AG04450 (cell line): ENCODE data around the gene ZACN. TPM values are rescaled to one million over a fixed set of nuclear protein-coding genes. Genes with fewer than 3 reads are reported as not detected.

Source experiments
- CTCF ChIA-PET: fragments of 300-600, 350-600 bp; formaldehyde crosslinking; extraction: SDS; loops from one replicate; lab custom pipeline; 2022; ENCODE audit warnings: antibody characterized with exemption, inconsistent platforms; lab: Charles Lee
- POLR2A ChIA-PET: fragments of 350-600 bp; formaldehyde crosslinking; extraction: SDS; loops from one replicate; lab custom pipeline; 2021; ENCODE audit warnings: antibody characterized with exemption, inconsistent platforms; lab: Yijun Ruan, JAX
- DNase-seq: peaks from one replicate; pipeline ENCODE4 v3.0.0-alpha.2; 2011; ENCODE audit warnings: low read depth, low spot score
- H3K27ac ChIP-seq: one replicate; pipeline ENCODE4 v1.5.1; 2012; ENCODE audit warnings: low read depth, low read length, control low read depth
- H3K27me3 ChIP-seq: one replicate; pipeline ENCODE4 v1.6.0; 2012; ENCODE audit warnings: low read length; ENCODE audit not compliant: control insufficient read depth, insufficient read depth
- H3K4me3 ChIP-seq: 2 replicates; pipeline ENCODE4 v1.5.1; 2011; ENCODE audit warnings: mild to moderate bottlenecking, low read depth, low read length, control low read depth
- H3K9me3 ChIP-seq: 2 replicates; pipeline ENCODE4 v1.5.1; 2012; ENCODE audit warnings: low read length; ENCODE audit not compliant: control insufficient read depth, insufficient read depth
- CTCF ChIP-seq: IDR thresholded peaks from 2 replicates; pipeline ENCODE4 v1.5.1; 2011; ENCODE audit warnings: low read depth, low read length, control low read depth, inconsistent platforms
- polyA minus RNA-seq: library from RNA; depleted of rRNA, polyadenylated mRNA; stranded (reverse); fragments of >200 nt; gene quantifications from 2 replicates; pipeline ENCODE4 v1.2.3, GENCODE V29; 2011; rRNA and poly(A)+ RNA removed
- polyA plus RNA-seq: library from polyadenylated mRNA; depleted of rRNA; stranded (reverse); fragments of >200 nt; gene quantifications from 2 replicates; pipeline ENCODE4 v1.2.3, GENCODE V29; 2011; rRNA removed

ZACN gene
- polyA plus RNA-seq (not detected in 2 replicates), polyA minus RNA-seq (not detected in 2 replicates)

DNA sequence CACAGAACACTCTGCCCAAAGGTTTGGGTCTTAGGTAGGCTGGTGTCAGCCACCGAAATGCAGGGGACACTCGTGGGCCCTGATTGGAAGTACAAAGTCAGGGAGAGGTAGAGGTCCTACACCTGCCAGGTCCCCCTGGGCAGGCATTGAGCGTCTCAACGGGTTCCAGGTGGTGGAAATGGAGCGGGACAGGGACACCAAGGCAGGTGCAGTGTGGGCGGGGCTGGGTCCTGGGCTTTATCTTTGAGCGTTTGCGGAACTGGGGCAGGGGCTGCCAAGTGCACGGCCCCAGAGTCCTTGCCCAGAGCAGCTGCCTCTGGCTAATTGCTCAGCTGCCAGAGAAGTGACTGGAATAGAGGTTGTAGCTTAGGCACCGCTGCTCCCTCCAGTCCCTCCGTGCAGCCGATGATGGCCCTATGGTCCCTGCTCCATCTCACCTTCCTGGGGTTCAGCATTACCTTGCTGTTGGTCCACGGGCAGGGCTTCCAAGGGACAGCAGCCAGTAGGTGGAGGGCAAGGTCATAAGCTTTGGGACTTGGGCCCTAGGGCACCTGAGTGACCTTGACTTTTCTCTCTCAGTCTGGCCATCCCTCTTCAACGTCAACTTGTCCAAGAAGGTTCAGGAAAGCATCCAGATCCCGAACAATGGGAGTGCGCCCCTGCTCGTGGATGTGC, at the start of gene ZACN:
Gene ZACN (plus strand): TSS at position 323 of the 675 bp plus-strand sequence. CDS start 83 bp downstream, at position 406.
- Histone ChIP-seq H3K27ac (no peak within 1 kb of the TSS), H3K9me3 (peaks cover 4% of the 10 kb centered on the region; the same call in 1 of the 2 replicates), H3K4me3 (no peak within 1 kb of the TSS), H3K27me3 (peaks cover 65% of the 10 kb centered on the region)
- POLR2A ChIA-PET: interaction anchor here (1.1 to 1.4 kb wide), 2 partner anchors 186 to 279 kb away, joined by 6 to 7 read pairs; partner anchors contain the start of gene UBALD2
- TF ChIP-seq CTCF: no peak
- DNase-seq: no peak
- CTCF ChIA-PET: no interaction called here

- DNase-seq: no peak
- no peak overlapping the region for H3K27ac ChIP-seq
- CTCF ChIA-PET: interaction anchor here (1.7 kb wide), 1 partner anchor 18 kb away, joined by 8 read pairs; no protein-coding TSS in a partner anchor
- peaks cover 6% of the 10 kb centered on the region; the same call in 1 of the 2 replicates for H3K9me3 ChIP-seq
- no peaks in the 10 kb centered on the region for H3K27me3 ChIP-seq
- POLR2A ChIA-PET: interaction anchor here (0.8 kb wide), 1 partner anchor 14 kb away, joined by 5 read pairs; no protein-coding TSS in a partner anchor
- TF ChIP-seq CTCF: no peak
- no peak overlapping the region for H3K4me3 ChIP-seq
Measured at GRCh38 chr17:76032073-76032779, 46.8 kb upstream of the ZACN start.

DNA sequence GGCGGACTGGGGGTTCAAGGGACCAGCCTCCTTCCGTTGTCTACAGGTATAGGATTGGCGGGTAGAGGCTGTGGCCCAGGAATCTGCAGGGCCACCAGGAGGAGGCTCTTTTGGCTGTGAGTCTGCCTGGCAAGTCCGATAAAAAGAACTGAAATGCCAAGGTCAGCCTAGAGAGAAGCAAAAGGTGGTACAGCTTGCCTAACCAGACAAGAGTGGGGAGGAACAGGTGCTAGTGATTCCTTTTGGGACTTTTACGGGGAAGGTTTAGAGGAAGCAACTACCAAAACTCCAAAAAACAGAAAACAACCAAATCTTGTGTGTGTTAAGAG, 46.2 kb upstream of the ZACN start:
- H3K27me3 ChIP-seq: no peaks in the 10 kb centered on the region
- TF ChIP-seq CTCF: no peak
- DNase-seq: no peak
- ChIA-PET CTCF (interaction anchor here (1.3 to 1.7 kb wide), 2 partner anchors 19 to 30 kb away, joined by 4 to 8 read pairs; no protein-coding TSS in a partner anchor), POLR2A (interaction anchor here (0.8 kb wide), 1 partner anchor 14 kb away, joined by 5 read pairs; no protein-coding TSS in a partner anchor)
- H3K4me3 ChIP-seq: no peak overlapping the region
- peaks cover 6% of the 10 kb centered on the region; the same call in 1 of the 2 replicates for H3K9me3 ChIP-seq
- no peak overlapping the region for H3K27ac ChIP-seq

GRCh38 chr17:76033139-76033538, 45.8 kb upstream of the ZACN start:
- Histone ChIP-seq H3K9me3 (peaks cover 6% of the 10 kb centered on the region; the same call in 1 of the 2 replicates), H3K4me3 (no peak overlapping the region), H3K27me3 (no peaks in the 10 kb centered on the region), H3K27ac (no peak overlapping the region)
- no peak for DNase-seq
- ChIA-PET POLR2A (interaction anchor here (0.7 kb wide), 1 partner anchor 351 kb away, joined by 4 read pairs; no protein-coding TSS in a partner anchor), CTCF (interaction anchor here (1.3 kb wide), 1 partner anchor 31 kb away, joined by 4 read pairs; no protein-coding TSS in a partner anchor)
- TF ChIP-seq CTCF: no peak
